Fibroblast of pulmonary artery (primary cell): ENCODE measurements around the gene AFG1L.

ENCODE experiments used
- DNase-seq: peaks from one replicate; pipeline ENCODE4 v3.0.0-alpha.2; 2010; ENCODE audit warnings: low read depth
- H3K4me3 ChIP-seq: replicated peaks from 2 replicates; pipeline ENCODE4 v1.5.1; 2011; ENCODE audit warnings: low read depth, mild to moderate bottlenecking, control low read depth, low read length, moderate library complexity
- TF ChIP-seq, protein P1 (sequence below): IDR thresholded peaks from 2 replicates; pipeline ENCODE4 v1.5.1; 2011; ENCODE audit warnings: mild to moderate bottlenecking, control low read depth, low read length, inconsistent platforms; ENCODE audit errors: missing control alignments

Gene AFG1L

DNA sequence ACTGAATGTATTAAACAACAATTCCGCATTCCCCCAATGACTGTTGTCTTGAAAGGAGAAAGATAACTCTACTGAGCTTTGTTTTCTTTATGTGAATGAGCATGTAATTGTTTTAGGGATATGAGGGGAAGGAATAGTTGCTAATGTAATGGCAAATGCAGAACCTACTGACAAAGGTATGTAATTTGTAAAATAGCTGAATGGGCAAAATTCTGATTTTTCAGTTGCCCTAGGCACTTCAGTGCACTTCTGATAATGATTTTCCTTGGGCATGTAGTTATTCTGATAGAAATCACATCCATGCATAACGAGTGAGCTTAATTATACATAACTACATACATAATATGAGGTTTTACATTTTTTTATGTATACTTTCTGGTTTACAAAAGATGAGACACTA, 212.5 kb downstream of the AFG1L start:
- H3K4me3 ChIP-seq: no peak overlapping the region
- TF ChIP-seq, protein P1, sequence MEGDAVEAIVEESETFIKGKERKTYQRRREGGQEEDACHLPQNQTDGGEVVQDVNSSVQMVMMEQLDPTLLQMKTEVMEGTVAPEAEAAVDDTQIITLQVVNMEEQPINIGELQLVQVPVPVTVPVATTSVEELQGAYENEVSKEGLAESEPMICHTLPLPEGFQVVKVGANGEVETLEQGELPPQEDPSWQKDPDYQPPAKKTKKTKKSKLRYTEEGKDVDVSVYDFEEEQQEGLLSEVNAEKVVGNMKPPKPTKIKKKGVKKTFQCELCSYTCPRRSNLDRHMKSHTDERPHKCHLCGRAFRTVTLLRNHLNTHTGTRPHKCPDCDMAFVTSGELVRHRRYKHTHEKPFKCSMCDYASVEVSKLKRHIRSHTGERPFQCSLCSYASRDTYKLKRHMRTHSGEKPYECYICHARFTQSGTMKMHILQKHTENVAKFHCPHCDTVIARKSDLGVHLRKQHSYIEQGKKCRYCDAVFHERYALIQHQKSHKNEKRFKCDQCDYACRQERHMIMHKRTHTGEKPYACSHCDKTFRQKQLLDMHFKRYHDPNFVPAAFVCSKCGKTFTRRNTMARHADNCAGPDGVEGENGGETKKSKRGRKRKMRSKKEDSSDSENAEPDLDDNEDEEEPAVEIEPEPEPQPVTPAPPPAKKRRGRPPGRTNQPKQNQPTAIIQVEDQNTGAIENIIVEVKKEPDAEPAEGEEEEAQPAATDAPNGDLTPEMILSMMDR: no peak
- DNase-seq: no peak

DNA sequence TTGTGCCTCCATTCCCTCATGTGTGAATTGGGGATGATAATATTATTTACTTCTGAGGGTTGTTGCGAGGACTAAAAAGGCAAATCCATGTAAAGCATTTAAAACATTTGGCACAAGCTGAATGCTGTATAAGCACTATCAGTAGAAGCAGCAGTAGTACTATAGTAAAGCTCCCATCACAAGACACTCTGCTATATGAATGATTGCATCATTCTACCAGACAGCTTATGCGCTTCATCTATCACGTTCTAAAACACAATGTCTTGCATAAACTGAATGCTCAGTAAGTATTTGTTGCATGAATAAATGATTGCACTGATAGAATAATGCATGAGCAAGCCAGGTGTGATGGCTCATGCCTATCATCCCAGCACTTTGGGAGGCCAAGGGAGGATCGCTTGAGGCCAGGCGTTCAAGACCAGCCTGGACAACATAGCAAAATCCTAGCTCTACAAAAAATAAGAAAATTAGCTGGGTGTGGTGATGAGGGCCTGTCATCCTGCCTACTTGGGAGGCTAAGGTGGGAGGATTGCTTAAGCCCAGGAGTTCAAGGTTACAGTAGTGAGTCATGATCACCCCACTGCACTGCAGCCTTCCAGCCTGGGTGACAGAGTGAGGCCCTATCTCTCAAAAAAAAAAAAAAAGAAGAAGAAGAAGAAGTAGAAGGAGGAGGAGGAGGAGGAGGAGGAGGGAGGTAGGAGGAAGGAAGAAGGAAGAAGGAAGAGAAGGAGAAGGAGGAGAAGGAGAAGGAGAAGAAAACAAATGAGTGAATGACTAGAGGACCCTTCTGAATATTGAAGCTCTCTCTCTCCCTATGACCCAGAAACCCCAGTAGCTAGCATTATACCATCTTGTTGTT, 215.8 kb downstream of the AFG1L start:
- no peak for DNase-seq
- TF ChIP-seq, protein P1: no peak
- no peak overlapping the region for H3K4me3 ChIP-seq

DNA sequence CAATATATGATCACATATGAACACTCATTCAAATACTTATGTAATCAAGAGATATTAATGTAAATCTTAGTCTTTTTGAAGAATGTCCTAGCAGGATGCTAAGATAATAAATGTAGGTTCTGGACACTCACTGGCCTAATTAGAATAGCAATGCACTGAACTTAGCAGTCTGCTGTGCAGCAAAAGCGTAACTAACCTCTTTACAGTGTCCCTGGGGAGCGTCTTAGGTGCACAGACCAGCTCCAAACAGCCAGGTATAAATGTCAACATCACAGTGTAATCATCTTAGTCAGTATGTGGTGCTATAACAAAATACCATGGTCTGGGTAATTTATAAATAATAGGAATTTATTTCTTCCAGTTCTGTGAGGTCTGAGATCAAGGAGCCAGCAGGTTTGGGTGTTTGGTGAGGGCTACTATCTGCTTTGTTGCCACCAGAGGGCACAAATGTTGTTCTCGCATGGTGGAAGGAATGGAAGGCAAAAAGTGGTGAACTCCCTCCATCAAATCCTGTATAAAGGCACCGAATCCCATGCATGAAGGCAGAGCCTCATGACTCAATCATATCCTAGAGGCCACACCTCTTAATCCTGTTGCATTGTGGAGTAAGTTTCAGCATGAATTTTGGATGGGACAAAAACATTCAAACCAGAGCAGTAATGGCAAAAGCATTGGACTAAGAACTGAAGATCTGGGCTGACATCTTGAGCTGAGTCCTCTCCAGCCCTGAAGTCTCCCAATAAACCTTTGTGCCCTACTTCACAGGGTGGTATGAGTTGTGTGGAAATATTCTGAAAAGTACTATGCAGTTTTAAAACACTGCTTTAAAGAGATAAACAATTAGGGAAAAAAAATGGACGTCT, 224.1 kb downstream of the AFG1L start:
- H3K4me3 ChIP-seq: no peak overlapping the region
- peak; percentile 43 for DNase-seq
- TF ChIP-seq, protein P1: peak; percentile 60

DNA sequence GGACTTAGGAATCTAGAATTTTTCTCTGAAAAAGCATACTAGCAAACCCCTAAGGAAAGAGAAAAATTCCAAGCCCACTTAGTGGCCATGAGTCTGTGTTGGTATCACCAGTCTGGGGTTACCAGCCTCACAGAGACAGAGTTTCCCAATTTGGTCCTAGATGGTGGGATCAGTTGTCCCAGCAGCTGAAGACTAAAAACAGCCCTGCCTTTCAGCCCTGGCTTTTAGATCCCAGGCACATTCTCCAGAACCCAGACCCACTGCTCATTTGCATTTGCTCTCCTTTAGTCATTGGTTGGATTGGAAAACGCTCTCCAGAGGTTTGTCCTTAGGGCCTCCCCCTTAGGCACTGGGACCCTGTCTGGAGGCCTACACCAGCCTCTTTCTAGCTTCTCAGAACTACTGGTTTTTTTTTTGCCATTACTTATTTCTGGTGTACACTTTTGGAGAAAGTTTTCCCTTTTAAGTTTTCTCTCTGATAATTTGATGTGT, 226.8 kb downstream of the AFG1L start:
- TF ChIP-seq, protein P1: no peak
- DNase-seq: no peak
- H3K4me3 ChIP-seq: no peak overlapping the region

GRCh38 chr6:108523697-108524096, 228.8 kb downstream of the AFG1L start:
- H3K4me3 ChIP-seq: no peak overlapping the region
- TF ChIP-seq, protein P1: no peak
- DNase-seq: no peak

DNA sequence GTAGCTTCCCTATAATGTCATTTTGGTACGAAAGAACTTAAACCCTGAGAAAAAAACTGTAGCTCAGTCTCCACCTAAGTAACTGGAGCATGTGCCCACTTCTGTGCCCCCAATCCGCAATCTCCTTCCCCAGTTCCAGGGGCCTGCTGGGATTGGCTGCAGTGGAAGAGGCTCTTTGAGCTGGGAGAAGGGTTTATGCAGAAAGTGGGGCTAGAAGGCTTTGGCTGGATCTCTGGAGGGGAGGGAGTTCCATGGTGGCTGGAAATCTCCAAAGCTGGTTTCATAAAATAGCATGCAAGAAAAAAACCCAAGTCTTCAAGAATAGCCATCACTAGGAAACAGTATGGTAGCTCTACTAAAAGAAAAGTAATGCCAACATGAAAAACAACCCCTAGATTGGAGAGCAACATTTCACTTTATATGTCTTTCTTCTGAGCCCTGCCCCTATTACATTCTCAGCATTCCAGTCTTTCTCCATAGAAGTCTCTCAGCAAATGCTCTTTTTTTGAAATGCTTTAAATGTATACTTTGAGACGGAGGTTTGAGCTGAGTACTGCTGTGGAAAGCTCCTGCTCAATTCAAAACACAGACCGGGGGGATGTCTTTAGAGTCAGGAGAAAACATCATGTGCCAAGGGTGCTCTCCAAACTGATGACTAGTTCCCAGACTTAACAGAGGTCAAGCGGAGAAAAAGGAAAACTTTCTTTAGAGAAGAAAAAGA, 229.8 kb downstream of the AFG1L start:
- no peak overlapping the region for H3K4me3 ChIP-seq
- DNase-seq: peak; percentile 17
- TF ChIP-seq, protein P1: no peak
